ENCODE measurements around the gene SP4.
A peak's percentile ranks its signal among the peaks of the same experiment; 100 is the strongest.
"Not testable (repeated sequence)": the region's sequence is repeated elsewhere in the genome, so short reads cannot be mapped to it uniquely, and the experiment has no call there.

The SP4 gene

DNA sequence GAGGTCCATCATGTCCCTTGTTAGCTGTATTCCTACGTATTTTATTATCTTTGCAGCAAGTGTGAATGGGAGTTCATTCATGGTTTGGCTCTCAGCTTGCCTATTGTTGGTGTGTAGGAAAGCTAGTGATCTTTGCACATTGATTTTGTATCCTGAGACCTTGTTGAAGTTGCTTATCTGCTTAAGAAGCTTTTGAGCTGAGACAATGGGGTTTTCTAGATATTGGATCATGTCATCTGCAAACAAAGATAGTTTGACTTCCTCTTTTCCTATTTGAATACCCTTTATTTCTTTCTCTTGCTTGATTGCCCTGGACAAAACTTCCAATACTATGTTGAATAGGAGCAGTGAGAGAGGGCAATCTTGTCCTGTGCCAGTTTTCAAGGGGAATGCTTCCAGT is 104.6 kb downstream of the SP4 start:
- not testable (repeated sequence) for DNase-seq

- not testable (repeated sequence) for DNase-seq
Measured at GRCh38 chr7:21533646-21534045, 105.8 kb downstream of the SP4 start.

DNA sequence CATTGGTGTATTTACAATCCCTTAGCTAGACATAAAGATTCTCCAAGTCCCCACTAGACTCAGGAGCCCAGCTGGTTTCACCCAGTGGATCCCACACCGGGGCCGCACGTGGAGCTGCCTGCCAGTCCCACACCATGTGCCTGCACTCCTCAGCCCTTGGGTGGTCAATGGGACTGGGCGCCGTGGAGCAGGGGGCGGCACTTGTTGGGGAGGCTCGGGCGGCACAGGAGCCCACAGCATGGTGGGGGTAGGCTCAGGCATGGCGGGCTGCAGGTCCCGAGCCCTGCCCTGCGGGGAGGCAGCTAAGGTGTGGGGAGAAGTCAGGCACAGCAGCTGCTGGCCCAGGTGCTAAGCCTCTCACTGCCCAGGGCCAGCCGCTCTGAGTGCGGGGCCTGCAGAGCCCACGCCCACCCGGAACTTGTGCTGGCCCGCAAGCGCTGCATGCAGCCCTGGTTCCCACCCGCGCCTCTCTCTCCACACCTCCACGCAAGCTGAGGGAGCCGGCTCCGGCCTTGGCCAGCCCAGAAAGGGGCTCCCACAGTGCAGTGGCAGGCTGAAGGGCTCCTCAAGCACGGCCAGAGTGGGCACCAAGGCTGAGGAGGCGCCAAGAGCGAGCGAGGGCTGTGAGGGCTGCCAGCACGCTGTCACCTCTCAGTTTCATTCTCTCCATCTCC is 108.7 kb downstream of the SP4 start:
- not testable (repeated sequence) for DNase-seq

DNA sequence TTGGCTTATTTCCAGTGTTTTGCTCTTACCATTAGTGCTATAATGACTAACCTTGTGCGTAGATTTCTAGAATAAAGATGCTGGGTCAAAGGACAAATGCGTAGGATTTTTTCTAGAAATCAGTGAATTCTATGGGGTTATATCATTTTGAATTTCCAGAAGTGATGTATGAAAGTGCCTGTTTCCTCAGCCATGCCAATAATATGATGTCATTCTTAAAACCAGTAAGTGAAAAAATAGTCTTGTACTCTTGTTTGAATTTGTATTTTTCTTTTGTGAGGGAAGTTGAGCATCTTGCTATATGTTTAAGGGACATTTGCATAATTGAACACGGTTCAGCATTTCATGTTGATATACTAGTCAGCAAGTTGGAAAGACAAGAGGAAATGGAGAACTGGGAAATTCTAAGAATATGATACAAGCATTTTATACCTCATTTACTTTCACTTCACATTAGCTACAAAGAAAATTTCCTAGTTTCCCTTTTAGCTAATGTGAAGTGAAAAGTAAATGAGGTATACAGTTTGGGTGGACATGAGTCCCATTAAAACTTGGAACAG is 111.1 kb downstream of the SP4 start:
- no peak for DNase-seq

DNA sequence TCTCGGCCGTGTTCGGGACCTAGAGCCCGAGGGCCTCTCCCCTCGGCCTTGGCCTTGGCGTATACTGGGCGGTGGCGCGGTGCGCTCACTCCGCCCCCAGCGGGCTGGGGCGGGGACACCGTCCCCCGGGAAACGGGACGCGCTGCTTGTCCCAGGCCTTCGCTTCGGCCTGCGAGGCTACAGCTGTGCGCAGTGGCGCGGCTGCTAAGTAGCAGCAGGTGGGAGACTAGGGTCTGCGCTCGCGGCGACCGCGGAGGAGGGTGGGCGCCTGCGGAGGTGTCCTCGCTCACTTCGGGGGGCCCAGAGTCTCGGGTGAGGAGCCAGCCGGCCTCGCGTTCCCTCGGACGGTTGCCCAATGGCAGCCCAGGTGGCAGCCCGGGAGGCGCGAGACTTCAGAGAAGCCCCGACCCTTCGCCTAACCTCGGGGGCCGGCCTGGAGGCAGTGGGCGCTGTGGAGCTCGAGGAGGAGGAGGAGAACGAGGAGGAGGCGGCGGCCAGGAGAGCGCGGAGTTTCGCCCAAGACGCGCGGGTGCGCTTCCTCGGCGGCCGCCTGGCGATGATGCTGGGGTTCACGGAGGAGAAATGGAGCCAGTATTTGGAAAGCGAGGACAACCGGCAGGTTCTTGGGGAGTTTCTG is 115.1 kb downstream of the SP4 start, which contains the start of gene DNAH11:
Gene DNAH11 (plus strand): TSS at position 149 of the 637 bp plus-strand sequence. CDS start 207 bp downstream, at position 356.
- DNase-seq, result peak in 1 of 2 experiments; percentile 32

GRCh38 chr7:21543528-21544302 is 115.8 kb downstream of the SP4 start:
- no peak for DNase-seq

DNA sequence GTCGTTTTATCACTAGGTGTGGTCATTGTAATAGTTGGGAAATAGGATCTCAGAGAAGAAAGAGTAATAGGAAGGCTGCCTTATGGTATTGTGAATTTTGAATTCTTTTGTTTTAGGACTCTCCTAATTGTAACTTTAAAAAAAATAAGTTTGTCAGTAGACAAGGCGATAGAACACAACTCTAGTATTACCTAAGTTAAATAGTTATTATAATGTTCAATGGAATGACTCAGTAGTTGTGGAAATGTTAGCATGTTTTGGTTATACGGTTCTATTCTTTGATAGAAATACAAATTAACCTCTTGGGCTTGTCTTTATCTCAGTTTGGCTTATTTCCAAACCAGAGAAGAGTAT is 116.4 kb downstream of the SP4 start:
- no peak for DNase-seq

GRCh38 chr7:21544715-21545114 is 116.8 kb downstream of the SP4 start:
- DNase-seq, result no peak

DNA sequence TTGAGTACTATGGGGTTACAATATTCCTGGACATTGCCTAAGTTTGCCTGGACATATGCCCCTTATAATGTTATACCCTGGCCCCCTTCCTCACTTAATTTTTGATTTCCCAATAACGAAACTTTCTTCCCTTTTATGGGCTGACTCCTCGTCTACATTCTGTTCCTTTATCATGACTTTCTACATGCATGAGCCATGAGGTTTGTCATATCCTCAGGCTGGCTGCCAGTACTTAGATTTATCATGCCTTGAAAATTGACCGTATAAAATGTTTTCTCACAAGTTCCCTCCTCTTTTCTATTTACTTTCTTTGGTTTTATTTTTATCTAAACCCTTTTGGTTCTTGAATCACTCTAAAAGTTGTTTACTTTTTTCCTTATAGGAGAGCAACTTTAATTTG is 119.6 kb downstream of the SP4 start:
- no peak for DNase-seq

- no peak for DNase-seq
Measured at GRCh38 chr7:21548491-21548890, 120.6 kb downstream of the SP4 start.

DNA sequence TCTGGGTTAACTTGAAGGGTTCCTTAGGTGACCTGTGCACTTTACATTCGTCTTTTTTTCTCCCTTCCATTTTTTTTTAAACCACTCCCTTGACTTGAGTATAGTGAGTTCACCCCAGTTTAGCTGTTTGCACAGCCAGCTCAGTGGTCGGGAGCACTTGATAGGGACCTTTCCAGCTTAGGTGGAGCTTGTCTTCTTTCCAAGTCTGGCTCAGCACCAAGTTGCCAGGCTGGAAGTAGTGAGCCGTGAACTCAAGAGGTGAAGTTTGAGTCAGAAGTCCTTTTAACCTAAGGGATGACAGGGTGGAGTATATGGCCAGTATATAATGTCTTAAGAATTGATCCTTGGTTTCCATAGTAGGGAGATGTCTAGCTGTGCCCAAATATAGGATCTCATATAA is 122.2 kb downstream of the SP4 start:
- no peak for DNase-seq

DNA sequence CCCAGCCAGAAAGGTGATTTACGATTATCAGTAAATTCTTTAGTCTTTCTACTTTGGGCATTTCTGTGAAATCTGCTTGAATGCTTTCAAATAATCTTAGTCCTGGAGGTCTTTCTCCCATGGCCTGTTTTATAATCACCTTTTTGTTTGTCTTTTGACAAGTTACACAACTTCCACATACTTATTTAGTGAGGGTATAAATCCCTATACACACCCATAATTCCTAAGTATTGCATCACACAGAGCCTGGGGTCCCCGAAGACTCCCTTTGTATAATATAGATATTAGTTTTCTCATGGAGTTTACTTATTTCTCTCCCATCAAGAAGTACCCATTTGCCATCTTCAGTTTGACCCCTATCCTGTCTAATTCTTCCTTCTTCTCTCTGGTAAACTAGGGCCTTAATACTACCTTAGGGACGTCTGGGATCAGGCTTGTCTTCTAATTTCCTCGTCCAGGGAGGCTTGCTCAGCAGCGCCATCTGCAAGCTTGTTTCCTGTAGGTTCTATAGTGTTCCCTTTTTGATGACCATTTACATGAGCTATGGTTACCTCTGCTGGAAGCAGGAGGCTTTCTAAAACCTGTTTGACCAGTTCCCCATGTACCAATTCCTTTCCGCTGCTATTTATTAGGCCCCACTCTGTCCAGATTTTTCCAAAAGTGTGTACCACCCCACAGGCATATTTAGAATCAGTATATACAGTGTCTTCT is 123.1 kb downstream of the SP4 start:
- DNase-seq, result no peak

- DNase-seq, result no peak
Measured at GRCh38 chr7:21562385-21562784, 134.5 kb downstream of the SP4 start.

Data from SW 1271 (cell line).